ENCODE data around the gene PPP1R37.

PPP1R37 gene

GRCh38 chr19:45137179-45137761 is 44.3 kb downstream of the PPP1R37 start:
- DNase-seq (ENCODE audit: low read depth in 2 of 2): no peak

- DNase-seq (ENCODE audit: low read depth in 2 of 2): no peak
Observed at GRCh38 chr19:45138303-45138751, 45.3 kb downstream of the PPP1R37 start.

GRCh38 chr19:45139286-45140143 is 46.5 kb downstream of the PPP1R37 start:
- DNase-seq (ENCODE audit: low read depth in 2 of 2): no peak

- DNase-seq (ENCODE audit: low read depth in 2 of 2): no peak
Observed at GRCh38 chr19:45140144-45140503, 47.1 kb downstream of the PPP1R37 start.

- no peak for DNase-seq (ENCODE audit: low read depth in 2 of 2)
Observed at GRCh38 chr19:45140533-45140932, 47.6 kb downstream of the PPP1R37 start.

- DNase-seq (ENCODE audit: low read depth in 2 of 2): no peak
Observed at GRCh38 chr19:45141203-45141900, 48.4 kb downstream of the PPP1R37 start.

- DNase-seq (ENCODE audit: low read depth in 2 of 2): no peak
Observed at GRCh38 chr19:45142016-45142725, 49.2 kb downstream of the PPP1R37 start.

- no peak for DNase-seq (ENCODE audit: low read depth in 2 of 2)
Observed at GRCh38 chr19:45142726-45143110, 49.7 kb downstream of the PPP1R37 start.

GRCh38 chr19:45144431-45145269 is 51.7 kb downstream of the PPP1R37 start:
- DNase-seq (ENCODE audit: low read depth in 2 of 2): no peak

GRCh38 chr19:45145270-45146189 is 52.6 kb downstream of the PPP1R37 start:
- DNase-seq (ENCODE audit: low read depth in 2 of 2): no peak

GRCh38 chr19:45146251-45146650 is 53.3 kb downstream of the PPP1R37 start:
- no peak for DNase-seq (ENCODE audit: low read depth in 2 of 2)

- DNase-seq (ENCODE audit: low read depth in 2 of 2): no peak
Observed at GRCh38 chr19:45146741-45147205, 53.8 kb downstream of the PPP1R37 start.

- no peak for DNase-seq (ENCODE audit: low read depth in 2 of 2)
Observed at GRCh38 chr19:45147835-45148676, 55.1 kb downstream of the PPP1R37 start.

- no peak for DNase-seq (ENCODE audit: low read depth in 2 of 2)
Observed at GRCh38 chr19:45149129-45149528, 56.1 kb downstream of the PPP1R37 start.

- DNase-seq (ENCODE audit: low read depth in 2 of 2): no peak
Observed at GRCh38 chr19:45150180-45150579, 57.2 kb downstream of the PPP1R37 start.

- DNase-seq (ENCODE audit: low read depth in 2 of 2): no peak
Observed at GRCh38 chr19:45150751-45151281, 57.8 kb downstream of the PPP1R37 start.

GRCh38 chr19:45151320-45151719 is 58.3 kb downstream of the PPP1R37 start:
- DNase-seq (ENCODE audit: low read depth in 2 of 2): no peak

GRCh38 chr19:45151821-45152503 is 59.0 kb downstream of the PPP1R37 start:
- no peak for DNase-seq (ENCODE audit: low read depth in 2 of 2)
